ENCODE data around the gene CAPZB.

Gene CAPZB

DNA sequence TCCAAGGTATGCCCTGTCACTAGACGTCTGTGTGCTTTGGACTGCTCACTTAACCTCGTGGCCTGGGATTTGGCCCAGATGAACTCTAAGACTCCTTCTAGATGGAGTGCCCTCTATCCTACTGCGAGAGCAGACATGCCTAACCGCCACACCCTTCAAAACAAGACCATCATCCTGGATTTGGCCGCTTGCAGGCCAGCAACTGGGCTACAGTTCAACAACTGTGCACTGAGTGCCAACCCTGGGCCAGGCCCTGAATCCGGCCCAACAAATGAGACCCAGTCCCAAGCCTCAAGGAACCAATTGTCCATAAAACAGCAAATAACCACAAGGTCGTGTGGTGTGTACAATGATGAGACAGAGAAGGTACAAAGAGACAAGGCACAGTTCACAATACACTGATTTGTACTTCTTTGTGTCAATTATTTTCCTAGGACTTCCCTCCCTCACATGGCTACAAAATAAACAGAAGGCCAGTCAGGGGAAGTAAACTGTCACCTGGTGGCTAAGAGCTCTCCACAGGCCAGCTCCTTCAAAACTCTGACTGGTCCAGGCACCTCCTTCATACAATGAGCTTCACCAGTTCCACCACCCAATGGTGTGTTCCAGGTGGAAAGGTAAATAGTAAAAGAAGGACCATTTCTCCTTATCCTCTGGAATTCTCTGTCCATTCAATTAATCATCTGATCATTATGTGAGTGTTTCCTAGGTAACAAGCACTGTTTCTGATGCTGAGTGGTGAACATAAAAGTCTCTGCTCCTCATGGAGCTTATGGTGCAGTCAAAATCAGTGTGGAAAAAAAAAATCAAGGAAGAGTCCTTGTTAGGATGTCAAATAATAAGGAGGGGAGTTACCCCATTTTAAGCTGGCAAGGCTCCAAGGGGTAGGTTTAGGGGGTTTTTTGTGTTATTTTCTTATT, 60.4 kb downstream of the CAPZB start:
- DNase-seq (ENCODE audit: low read depth): peak; percentile 18
- H3K4me3 ChIP-seq (ENCODE audit: low read depth, low read length): no peak overlapping the region
- TF ChIP-seq, protein P1, sequence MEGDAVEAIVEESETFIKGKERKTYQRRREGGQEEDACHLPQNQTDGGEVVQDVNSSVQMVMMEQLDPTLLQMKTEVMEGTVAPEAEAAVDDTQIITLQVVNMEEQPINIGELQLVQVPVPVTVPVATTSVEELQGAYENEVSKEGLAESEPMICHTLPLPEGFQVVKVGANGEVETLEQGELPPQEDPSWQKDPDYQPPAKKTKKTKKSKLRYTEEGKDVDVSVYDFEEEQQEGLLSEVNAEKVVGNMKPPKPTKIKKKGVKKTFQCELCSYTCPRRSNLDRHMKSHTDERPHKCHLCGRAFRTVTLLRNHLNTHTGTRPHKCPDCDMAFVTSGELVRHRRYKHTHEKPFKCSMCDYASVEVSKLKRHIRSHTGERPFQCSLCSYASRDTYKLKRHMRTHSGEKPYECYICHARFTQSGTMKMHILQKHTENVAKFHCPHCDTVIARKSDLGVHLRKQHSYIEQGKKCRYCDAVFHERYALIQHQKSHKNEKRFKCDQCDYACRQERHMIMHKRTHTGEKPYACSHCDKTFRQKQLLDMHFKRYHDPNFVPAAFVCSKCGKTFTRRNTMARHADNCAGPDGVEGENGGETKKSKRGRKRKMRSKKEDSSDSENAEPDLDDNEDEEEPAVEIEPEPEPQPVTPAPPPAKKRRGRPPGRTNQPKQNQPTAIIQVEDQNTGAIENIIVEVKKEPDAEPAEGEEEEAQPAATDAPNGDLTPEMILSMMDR (IDR thresholded peaks at IDR 0.05; ENCODE audit: control insufficient read depth, extremely low read depth, insufficient read depth): no peak

DNA sequence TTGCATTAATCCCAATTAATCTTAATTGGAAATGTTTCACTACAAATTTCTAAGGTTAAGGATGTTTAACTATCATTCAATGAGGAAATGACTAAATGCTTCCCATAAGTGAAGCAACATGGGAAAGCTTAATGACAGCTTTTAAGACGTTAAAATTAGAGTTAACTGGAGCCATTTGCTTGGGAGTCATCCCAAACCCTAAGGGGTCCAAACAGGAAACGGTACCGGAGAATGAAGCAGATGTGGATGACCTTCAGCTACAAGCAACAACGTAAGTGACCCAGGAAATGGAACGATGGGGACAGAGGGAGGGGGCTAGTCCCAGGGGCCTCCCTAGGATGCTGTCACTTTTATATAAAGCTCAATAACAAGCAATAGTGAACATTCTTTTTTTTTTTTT, 62.2 kb downstream of the CAPZB start:
- TF ChIP-seq, protein P1 (IDR thresholded peaks at IDR 0.05; ENCODE audit: control insufficient read depth, extremely low read depth, insufficient read depth): no peak
- no peak for DNase-seq (ENCODE audit: low read depth)
- H3K4me3 ChIP-seq (ENCODE audit: low read depth, low read length): no peak overlapping the region

DNA sequence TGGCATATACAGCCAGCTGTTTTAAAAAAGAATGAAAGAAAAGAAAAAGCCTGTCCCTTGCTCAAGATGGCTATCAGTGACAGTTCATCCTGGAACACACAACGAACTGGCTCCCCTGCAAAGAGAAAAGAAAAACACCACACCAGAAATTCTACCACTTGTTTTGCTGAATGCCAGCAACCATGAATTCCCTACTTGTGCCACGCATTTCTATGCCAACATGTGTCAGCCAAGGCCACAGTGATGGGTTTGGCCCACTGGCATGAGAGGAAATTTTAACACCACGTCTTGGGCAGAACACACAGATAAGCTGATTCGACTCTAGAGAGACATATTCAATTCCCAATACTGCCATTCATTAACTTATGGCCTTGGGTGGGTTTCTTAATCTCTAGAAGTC, 64.0 kb downstream of the CAPZB start:
- TF ChIP-seq, protein P1 (IDR thresholded peaks at IDR 0.05; ENCODE audit: control insufficient read depth, extremely low read depth, insufficient read depth): no peak
- no peak overlapping the region for H3K4me3 ChIP-seq (ENCODE audit: low read depth, low read length)
- no peak for DNase-seq (ENCODE audit: low read depth)

GRCh38 chr1:19420606-19421005, 64.7 kb downstream of the CAPZB start:
- no peak overlapping the region for H3K4me3 ChIP-seq (ENCODE audit: low read depth, low read length)
- DNase-seq (ENCODE audit: low read depth): peak; percentile 45
- TF ChIP-seq, protein P1 (IDR thresholded peaks at IDR 0.05; ENCODE audit: control insufficient read depth, extremely low read depth, insufficient read depth): no peak

GRCh38 chr1:19419691-19420090, 65.6 kb downstream of the CAPZB start:
- DNase-seq (ENCODE audit: low read depth): no peak
- TF ChIP-seq, protein P1 (IDR thresholded peaks at IDR 0.05; ENCODE audit: control insufficient read depth, extremely low read depth, insufficient read depth): no peak
- no peak overlapping the region for H3K4me3 ChIP-seq (ENCODE audit: low read depth, low read length)

GRCh38 chr1:19418503-19418971, 66.8 kb downstream of the CAPZB start:
- TF ChIP-seq, protein P1 (IDR thresholded peaks at IDR 0.05; ENCODE audit: control insufficient read depth, extremely low read depth, insufficient read depth): no peak
- no peak for DNase-seq (ENCODE audit: low read depth)
- H3K4me3 ChIP-seq (ENCODE audit: low read depth, low read length): no peak overlapping the region
